T1000 (cell line): ENCODE measurements around the gene HNRNPM.
"Not testable (repeated sequence)": the region's sequence is repeated elsewhere in the genome, so short reads cannot be mapped to it uniquely, and the experiment has no call there.

Source experiments
- DNase-seq: peaks from one replicate; lab custom pipeline; 2025; ENCODE audit warnings: mixed read lengths; lab: John Stamatoyannopoulos, UW

The HNRNPM gene, protein sequence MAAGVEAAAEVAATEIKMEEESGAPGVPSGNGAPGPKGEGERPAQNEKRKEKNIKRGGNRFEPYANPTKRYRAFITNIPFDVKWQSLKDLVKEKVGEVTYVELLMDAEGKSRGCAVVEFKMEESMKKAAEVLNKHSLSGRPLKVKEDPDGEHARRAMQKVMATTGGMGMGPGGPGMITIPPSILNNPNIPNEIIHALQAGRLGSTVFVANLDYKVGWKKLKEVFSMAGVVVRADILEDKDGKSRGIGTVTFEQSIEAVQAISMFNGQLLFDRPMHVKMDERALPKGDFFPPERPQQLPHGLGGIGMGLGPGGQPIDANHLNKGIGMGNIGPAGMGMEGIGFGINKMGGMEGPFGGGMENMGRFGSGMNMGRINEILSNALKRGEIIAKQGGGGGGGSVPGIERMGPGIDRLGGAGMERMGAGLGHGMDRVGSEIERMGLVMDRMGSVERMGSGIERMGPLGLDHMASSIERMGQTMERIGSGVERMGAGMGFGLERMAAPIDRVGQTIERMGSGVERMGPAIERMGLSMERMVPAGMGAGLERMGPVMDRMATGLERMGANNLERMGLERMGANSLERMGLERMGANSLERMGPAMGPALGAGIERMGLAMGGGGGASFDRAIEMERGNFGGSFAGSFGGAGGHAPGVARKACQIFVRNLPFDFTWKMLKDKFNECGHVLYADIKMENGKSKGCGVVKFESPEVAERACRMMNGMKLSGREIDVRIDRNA

DNA sequence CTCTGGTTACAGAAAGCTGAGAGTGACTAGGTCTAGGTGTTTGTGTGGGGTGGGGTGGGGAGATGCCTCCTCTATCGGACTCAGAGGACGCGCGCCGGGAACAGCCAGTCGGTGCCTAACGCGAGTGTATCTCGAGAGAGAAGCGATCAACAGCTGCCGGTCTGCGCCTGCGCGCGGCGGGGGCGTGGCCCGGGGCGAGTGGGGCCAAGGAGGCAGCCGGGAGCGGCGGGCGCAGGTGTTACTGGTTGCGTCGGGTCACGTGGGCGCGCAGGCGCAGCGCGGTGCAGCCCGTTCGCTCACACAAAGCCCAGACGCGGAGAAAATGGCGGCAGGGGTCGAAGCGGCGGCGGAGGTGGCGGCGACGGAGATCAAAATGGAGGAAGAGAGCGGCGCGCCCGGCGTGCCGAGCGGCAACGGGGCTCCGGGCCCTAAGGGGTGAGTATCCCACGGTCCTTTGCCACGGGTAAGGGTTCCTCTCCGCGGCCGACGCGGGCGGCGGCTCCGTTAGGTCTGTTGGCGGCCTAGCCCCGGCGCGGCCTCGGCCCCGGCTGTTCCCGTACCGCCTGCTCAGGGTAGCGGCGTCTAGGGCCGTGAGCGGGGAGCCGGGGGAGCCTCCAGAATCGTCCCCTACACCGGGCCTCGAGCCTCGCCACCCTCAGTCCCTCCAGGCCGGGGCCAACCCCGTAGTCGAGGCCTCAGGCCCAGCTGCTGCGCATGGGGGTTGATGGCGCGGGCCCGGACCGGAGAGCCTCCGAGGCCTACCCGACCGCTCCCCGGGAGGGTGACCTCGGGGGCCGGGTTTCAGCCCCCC lies at the start of gene HNRNPM:
HNRNPM (plus strand) TSS at position 299 of the 811 bp plus-strand sequence; CDS start at position 323, 24 bp downstream.
- DNase-seq: peak; percentile 99

DNA sequence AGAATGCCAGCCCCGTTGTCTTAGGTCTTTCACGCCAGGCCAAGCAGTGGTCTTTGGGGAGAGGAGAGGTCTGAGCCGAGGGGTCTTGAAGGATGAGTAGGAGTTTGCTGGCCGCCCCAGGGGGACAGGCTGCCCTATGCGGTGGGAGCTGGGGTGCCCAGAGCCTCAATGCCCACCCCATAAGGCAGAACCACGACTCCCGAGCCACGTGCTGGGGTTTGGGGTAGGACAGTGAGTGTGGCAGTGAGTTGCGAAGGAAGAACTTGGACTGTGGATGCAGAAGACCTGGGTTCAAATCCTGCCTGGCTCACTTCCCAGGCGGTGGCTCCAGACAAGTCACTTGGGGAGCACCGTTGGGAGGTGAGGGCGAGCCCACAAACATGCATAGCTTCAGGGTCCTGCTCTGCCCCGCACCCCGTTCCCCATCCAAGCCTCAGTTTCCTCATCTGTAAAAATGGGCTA lies 49.1 kb upstream of the HNRNPM start:
- no peak for DNase-seq

DNA sequence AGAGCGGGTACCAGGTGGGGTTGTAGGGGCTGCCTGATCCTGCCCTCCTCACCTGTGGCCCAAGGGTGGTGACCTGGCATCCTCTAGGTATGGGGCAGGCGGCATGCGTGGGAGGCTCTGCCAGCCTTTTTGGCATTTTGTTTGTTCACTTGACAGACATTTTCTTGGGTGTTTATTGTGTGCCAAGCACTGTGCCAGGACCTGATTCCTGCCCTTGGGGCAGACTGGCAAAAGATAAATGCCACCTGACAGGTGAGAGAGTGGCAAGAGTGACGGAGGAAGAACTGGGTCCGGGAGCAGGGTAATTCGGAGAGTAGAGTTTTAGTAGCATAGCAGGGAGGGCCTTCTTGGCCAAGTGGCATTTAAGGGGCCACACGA lies 48.6 kb upstream of the HNRNPM start:
- no peak for DNase-seq

DNA sequence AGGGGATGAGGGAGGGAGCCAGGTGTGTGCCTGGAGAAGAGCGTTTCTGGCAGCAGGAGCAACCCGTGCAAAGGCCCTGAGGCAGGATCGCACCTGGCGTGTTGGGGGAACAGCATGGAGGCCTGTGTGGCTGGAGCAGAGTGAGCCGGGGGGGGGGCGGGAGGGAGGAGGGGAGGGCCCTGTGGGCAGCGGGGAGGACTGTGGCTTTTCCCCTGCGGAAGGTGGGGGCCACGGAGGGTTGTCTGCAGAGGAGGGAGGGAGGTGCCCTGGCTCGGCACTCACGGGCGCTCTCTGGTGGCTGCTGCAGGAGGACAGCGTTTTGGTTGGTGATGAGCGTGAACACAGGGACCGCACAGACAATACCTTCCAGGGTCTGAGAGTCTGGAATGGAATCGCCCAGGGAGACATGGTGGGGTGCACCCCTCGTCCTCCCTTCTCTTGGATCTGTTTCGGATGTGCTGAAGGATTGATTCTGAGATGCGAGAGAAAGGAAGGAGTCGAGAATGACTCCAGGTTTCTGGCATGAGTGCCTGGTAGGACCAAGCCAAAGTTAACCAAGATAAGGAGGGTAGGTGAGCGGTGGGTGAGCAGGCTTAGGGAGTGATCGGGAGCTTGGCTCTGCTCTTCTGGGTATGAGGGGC lies 48.1 kb upstream of the HNRNPM start:
- no peak for DNase-seq

DNA sequence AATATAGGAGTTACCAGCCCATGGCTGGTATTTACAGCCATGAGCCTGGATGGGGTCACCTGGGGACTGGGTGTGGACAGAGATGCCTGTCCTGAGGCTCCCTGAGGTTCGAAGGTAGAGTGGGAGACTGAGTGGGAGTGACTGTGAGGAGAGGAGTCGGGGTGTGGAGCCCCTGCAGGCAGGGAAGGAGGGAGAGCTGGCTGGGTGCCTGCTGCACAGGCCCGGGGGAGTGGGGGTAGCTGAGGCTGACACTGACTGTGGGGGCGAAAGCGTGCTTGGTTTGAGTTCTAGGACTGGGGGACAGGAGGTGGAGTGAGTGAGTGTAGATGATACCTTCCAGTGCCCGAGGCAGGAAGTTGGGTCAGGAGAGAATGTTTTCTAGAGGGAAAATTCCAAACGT lies 47.5 kb upstream of the HNRNPM start:
- no peak for DNase-seq

DNA sequence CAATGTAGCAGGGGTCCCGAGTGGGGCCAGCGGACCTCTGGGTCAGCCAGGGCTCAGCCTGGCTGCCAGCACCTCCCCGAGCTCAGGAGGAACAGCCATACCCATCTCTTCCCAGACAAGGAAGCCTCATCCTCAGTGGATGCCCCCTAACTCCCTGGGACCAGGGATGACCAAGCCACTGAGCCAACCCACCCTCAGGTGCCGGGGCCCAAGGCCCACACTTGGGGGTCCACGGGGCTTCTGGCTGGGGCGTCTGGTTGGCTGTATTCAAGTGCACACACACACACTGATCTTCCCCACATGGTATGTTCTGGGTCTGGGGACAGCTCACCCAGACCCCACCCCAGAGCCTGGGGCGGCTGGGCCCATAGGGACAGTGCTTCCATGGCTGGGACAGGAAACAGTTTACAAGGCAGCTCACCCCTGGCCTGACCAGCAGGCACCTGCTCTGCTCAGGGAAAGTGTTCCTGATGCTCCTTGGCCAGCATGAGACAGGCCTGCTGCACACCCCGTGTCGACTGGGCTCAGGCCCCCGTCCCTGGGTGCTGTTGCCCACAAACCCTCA lies 46.9 kb upstream of the HNRNPM start:
- DNase-seq: no peak

DNA sequence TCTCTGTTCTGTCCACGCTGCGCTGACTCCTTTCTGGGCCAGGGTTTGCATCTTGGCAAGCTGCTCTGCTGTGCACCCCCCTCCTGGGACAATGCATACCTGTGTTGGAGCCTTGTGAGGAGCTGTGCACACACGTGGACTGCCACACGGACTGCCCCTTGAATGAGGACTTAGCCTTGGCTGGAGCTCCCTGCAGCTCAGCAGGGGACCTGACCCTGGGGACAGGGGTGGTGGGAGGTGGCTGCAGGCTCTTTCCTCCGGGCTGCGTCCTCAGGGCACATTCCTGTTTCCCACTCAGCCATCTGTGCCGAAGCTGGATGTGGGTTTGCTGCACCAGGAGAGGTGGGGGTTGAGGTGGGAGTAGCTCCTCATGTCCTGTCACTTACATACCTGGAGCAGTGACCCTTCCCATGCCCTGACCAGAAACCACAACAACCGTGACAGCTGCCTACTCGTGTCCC lies 46.4 kb upstream of the HNRNPM start:
- no peak for DNase-seq

DNA sequence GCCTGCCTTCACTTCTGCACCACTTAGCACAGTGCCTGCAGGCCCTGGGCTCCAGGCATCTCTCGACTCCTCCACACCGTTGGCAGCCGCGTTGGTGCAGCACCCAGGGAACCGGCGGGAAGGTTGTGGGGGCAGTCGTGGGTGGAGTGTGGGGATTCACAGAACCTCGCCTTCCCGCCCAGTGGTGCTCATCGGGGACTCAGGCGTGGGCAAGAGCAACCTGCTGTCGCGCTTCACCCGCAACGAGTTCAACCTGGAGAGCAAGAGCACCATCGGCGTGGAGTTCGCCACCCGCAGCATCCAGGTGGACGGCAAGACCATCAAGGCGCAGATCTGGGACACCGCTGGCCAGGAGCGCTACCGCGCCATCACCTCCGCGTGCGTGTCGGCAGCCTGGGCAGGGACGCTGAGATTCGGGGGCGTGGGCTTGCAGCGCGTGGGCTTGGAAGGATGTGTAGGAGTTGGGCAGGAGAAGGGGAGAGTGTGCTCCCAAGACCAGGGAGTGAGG lies 45.0 kb upstream of the HNRNPM start:
- no peak for DNase-seq

DNA sequence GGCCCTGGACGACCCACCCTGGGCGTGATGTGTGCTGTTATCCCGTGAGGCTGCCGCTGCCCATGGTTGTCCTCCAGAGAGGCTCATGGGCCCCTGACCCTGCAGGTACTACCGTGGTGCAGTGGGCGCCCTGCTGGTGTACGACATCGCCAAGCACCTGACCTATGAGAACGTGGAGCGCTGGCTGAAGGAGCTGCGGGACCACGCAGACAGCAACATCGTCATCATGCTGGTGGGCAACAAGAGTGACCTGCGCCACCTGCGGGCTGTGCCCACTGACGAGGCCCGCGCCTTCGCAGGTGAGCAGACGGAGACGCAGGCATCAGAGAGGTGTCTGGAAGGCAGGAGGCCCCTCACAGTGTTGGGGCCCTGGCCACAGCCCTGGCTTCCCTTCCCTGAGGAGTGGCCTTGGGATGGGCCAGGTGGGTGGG lies 42.8 kb upstream of the HNRNPM start:
- no peak for DNase-seq

DNA sequence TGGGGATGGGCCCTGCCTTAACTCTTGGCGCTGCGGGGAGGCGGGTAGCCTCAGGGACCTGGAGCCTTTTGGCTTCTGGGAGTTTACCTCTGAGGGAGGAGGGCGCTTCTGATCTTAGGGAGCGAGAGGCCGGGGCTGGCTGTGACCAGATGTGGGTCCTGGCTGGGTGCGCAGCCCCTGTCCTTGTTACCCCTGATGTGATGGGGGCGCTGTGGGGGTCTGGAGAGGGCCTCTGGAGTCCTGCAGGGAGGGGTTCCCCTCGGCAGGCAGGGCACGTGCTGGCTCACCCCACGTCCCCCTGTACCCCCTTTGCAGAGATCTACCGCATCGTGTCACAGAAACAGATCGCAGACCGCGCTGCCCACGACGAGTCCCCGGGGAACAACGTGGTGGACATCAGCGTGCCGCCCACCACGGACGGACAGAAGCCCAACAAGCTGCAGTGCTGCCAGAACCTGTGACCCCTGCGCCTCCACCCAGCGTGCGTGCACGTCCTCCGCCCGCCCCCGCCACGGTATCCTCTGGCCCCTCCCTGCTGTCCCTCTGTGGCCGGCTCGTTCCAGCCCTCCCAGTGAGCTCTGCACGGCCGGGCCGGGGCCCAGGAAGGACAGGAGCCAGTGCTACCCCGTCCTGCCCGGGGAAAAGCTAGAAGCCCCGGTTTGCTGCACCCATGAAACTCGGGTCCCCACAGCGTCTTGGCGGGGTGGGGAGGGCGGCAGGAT lies 41.5 kb upstream of the HNRNPM start:
- DNase-seq: no peak

DNA sequence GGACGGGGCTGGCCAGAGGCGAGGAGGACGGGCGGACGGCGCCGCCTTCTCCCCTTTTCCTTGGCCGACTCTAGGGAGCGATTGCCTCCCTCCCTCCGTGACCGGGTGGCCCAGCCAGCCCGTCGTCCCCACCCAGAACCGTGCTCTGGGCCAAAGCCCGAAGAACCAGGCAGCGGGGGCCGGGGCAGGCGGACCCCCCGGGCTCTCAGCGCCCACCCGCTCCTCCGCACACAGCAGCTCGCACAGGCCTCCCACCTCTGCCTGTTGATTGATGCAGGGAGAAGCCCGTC lies 41.0 kb upstream of the HNRNPM start:
- no peak for DNase-seq

DNA sequence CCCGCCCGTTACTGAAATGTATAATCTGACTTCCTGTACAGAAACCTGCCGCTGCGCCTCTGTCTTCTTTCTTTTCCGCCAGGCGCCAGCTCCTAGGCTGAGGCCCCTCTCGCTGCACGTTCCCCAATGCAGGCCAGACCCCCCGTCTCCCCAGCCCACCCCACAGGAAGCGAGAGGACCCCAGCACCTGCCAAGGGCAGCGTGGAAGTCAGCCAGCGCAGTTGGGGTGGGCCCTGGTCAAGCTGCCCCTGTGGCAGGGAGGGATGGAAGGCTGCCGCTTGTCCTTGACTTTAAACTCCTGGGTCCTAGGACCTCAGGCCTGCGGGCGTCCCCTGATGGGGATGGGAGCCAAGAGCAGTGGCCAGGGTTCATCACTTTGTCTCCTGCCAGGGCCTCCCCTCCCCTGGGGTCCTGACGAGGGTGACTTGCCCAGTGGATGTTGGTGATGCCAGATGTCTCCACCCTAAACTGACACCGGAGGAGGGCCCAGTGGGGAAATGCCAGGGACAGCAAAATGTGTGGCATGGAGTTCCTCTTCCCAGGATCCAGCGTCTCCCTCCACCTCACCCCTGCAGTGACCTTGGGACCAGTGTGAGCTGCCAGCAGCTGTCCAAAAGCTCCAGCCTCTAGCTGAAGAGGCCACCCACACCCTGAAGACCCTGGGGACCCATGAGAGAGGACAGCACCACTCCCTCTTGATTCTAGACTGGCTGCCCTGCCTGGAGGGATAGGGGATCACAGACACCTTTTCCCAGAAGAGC lies 40.2 kb upstream of the HNRNPM start:
- no peak for DNase-seq

DNA sequence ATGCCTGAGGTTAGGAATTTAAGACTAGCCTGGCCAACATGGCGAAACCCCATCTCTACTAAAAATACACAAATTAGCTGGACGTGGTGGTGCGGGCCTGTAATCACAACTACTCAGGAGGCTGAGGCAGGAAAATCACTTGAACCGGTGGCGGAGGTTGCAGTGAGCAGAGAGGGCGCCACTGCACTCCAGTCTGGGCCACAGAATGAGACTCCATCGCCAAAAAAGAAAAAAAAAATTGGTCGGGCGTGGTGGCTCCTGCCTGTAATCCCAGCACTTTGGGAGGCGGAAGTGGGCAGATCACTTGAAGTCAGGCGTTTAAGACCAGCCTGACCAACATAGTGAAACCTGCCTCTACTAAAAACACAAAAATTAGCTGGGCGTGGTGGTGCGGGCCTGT lies 34.1 kb upstream of the HNRNPM start:
- DNase-seq: not testable (repeated sequence)

DNA sequence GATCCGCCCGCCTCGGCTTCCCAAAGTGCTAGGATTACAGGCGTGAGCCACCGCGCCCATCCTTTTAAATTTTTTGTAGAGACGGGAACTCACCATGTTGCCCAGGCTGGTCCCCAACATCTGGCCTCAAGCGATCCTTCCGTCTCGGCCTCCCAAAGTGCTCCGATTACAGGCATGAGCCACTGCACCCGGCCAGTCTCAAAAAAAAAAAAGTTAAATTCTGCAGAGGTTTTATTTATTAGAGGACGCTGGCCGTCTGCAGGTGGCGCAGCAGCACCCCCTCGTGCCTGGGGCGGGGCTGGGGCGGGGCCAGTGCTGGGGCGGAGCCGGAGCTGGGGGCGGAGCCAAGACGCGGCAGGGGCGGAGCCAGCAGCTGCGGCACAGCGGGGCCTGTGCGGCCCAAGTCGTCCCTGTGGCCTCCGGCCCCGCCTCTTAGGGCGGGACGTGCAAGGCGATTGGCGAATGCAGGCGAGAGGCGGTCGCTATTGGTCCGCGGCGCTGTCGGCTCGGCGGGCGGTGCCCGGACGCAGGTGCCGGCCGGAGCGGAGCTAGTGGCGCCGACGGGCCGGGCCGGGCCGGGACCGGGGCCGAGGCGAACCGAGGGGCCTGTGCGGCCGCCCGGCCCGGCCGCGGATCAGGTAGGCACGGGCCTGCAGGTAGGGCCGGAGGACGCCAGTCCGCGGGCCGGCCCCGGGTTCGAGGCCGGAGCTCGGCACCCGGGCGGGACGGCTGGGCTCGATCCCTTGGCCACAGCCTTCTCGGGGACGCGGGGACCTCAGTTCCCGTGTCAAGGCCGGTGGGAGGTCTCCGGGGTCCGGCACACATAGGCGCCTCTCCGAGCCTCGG lies 31.8 kb upstream of the HNRNPM start, which contains the start of gene MARCHF2:
MARCHF2 (plus strand) TSS at position 523 of the 846 bp plus-strand sequence. CDS start 8,536 bp downstream, outside the sequence.
- peak; percentile 95 for DNase-seq

DNA sequence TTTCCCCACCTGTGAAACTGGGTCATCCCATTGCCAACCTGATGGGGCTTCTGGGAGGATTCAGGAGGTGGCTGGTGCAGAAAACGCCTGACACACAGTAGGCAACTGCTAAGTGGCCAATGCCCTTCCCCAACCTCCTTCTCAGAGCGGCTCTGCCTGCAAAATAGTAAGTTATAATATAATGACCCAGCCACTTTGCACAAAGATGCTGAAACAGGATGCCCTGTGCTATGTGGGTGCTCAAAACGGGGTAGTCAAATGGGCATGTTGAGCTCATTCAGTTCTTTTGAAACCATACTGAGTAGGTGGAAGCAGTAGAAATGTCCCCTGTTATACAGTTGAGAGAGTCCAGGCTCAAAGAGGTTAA lies 31.2 kb upstream of the HNRNPM start:
- DNase-seq: no peak

DNA sequence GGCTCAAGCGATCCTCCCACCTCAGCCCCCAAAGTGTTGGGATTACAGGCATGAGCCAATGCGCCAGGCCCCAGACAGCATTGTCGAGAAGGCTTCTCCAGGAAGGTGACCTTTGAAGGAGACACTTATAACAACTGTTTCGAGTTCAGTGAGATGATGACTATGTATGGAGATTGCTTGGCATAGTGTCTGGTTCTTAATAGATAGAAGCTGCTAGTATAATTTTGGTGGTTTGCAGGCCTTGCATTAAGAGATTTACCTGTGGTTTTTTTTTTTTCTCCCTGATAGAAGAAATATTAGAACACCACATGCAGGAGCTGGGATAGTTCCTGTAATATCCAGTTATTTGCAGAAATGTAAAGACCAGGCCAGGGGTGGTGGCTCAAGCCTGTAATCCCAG lies 28.0 kb upstream of the HNRNPM start:
- DNase-seq: no peak

DNA sequence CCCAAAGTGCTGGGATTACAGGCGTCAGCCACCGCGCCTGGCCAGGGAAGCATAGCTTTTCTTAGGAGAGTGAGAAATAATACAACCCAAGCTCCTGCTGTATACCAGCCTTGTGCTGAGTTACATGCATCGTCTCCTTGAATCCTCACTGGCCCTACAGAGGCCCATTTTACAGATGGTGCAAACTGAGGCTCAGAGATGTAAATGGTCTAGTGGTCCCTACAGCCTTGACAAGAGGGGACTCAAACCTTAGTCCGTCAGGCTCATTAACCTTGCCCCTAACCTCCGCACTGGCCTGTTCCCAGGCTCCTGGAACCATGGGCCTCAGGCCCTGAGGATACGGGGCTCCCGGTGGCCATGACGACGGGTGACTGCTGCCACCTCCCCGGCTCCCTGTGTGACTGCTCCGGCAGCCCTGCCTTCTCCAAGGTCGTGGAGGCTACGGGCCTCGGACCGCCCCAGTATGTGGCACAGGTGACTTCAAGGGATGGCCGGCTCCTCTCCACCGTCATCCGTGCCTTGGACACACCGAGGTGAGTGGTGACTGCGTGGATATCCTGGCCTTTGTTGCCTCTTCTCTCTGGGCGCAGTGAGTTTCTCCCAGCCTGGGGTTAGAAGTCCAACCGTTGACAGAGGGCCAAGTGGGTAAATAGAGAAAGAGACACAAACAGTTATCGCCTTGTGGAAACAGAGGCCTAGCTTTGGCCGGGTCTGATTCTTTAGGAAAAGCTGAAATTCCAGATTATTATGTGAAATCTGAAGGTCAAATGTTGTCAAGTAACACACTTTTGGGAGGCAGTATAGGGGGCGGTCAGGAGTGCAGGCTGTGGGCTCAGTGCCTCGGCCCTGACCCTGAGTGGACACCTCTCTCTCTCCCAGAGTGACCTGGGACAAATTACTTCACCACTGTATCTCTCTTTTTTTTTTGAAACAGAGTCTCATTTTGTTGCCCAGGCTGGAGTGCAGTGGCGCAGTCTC lies 23.0 kb upstream of the HNRNPM start:
- DNase-seq: no peak

DNA sequence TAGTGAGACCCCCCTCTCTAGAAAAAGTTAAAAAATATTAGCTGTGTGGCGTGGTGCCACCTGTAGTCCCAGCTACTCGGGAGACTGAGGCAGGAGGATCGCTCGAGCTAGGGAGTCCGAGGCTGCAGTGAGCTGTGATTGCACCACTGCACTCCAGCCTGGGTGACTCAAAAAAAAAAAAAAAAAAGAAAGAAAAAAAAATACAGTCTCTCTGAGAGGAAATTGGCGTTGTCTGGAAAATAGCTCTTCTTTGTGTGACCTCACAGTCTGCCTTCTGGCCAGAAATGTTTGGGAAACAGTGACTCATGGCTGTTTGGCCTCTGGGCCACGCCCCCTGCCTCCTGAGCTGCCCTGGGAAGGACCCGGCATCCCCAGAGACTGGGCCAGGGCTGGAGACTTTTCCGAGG lies 21.0 kb upstream of the HNRNPM start:
- peak; percentile 86 for DNase-seq
